SU-DHL-6 (cell line): ENCODE data around the gene GKN2.

Source experiments
- EZH2phosphoT487 ChIP-seq: fragments of 200-600 bp; sonication (generic), shearing (Covaris generic); conservative IDR thresholded peaks from 2 replicates; pipeline ENCODE4 v1.6.1; 2018; ENCODE audit warnings: mild to moderate bottlenecking, antibody characterized with exemption, low read length, moderate library complexity, mixed read lengths
- TF ChIP-seq, protein P1 (sequence below): fragments of 200-600 bp; sonication (generic); IDR thresholded peaks from one replicate; pipeline ENCODE4 v1.5.1; 2017; ENCODE audit warnings: antibody characterized with exemption, mild to moderate bottlenecking, low read length, moderate library complexity; ENCODE audit not compliant: insufficient read depth, poor library complexity, severe bottlenecking

DNA sequence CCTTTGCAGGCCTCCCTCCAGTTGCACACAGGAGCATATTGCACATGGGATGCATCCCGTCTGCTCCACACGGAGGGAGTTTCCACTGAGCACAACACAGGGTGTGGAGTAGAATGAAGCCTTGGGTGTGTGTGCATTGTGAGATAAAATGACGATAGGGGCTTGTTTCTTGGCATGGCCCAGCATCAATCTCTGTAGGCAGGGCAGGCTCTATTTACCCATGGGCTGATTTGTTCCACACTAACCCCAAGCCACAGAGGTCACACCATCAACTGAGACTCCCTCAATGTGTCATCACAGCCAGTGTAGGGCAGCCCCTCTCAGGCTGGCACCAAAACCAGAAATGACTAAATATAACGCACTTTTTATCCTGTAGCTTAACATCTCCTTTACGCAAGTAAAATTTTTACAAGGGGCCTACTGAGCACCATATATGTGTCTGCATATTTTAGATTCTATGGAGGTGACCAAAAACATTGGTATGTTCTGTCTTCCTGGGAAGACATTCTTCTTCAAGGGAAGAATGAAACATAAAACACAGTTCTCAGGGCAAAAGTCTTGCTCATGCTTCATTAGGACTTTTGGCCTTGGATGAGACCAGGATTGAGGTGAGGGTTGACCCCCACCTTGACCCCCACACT lies 19.0 kb upstream of the GKN2 start:
- TF ChIP-seq, protein P1, sequence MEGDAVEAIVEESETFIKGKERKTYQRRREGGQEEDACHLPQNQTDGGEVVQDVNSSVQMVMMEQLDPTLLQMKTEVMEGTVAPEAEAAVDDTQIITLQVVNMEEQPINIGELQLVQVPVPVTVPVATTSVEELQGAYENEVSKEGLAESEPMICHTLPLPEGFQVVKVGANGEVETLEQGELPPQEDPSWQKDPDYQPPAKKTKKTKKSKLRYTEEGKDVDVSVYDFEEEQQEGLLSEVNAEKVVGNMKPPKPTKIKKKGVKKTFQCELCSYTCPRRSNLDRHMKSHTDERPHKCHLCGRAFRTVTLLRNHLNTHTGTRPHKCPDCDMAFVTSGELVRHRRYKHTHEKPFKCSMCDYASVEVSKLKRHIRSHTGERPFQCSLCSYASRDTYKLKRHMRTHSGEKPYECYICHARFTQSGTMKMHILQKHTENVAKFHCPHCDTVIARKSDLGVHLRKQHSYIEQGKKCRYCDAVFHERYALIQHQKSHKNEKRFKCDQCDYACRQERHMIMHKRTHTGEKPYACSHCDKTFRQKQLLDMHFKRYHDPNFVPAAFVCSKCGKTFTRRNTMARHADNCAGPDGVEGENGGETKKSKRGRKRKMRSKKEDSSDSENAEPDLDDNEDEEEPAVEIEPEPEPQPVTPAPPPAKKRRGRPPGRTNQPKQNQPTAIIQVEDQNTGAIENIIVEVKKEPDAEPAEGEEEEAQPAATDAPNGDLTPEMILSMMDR: no peak
- no peak for TF ChIP-seq EZH2phosphoT487
